Heart right ventricle (tissue), 16 donors: ENCODE data around the gene SMG6. TPM values are rescaled to one million over a fixed set of nuclear protein-coding genes. Genes with fewer than 3 reads are reported as not detected.
A peak's percentile ranks its signal among the peaks of the same experiment; 100 is the strongest.

Source experiments
- ATAC-seq, 8 donors: fragments of 200-7000 bp; cut with Tn5 transposase; one replicate each; pipeline ENCODE4 v1.9.1; 2020; ENCODE audit warnings: mild to moderate bottlenecking in 8 of 8, moderate library complexity in 8 of 8, moderate number of reproducible peaks in 1 of 8
- DNase-seq, 2 donors: peaks; one replicate each; pipeline ENCODE4 v3.0.0-alpha.2; 2020
- H3K27ac ChIP-seq, 10 donors: fragments of 200-600 bp; sonication (generic) in 2 of 10; one replicate each; pipeline versions ENCODE4 v1.5.0 to v1.8.0; 2020 to 2022; ENCODE audit warnings: mild to moderate bottlenecking in 3 of 10
- H3K27me3 ChIP-seq, 7 donors: fragments of 200-600 bp; one replicate each; pipeline ENCODE4 v1.8.0; 2021 to 2022; ENCODE audit warnings: mild to moderate bottlenecking in 2 of 7
- H3K36me3 ChIP-seq, 9 donors: fragments of 200-600 bp; sonication (generic) in 1 of 9; one replicate each; pipeline versions ENCODE4 v1.5.0 to v1.8.0; 2020 to 2022; ENCODE audit warnings: mild to moderate bottlenecking in 2 of 9
- H3K4me1 ChIP-seq, 9 donors: fragments of 200-600 bp; sonication (generic) in 1 of 9; one replicate each; pipeline versions ENCODE4 v1.5.0 to v1.8.0; 2020 to 2022; ENCODE audit warnings: mild to moderate bottlenecking in 4 of 9
- H3K4me3 ChIP-seq, 10 donors: fragments of 200-600 bp; sonication (generic) in 2 of 10; one replicate each; pipeline versions ENCODE4 v1.5.0 to v1.8.0; 2020 to 2022; ENCODE audit warnings: mild to moderate bottlenecking in 7 of 10, moderate library complexity in 2 of 10
- H3K9me3 ChIP-seq, 11 donors: fragments of 200-600 bp in 10 of 11; sonication (generic) in 2 of 11; one replicate each; pipeline versions ENCODE4 v1.5.0 to v1.8.0; 2013 to 2022; ENCODE audit warnings: mild to moderate bottlenecking in 2 of 11, control low read depth in 1 of 11, moderate library complexity in 1 of 11
- CTCF ChIP-seq, 9 donors: fragments of 200-600 bp; sonication (generic) in 2 of 9; IDR thresholded peaks; one replicate each; pipeline versions ENCODE4 v1.5.0 to v1.8.0; 2021 to 2022; ENCODE audit warnings: antibody characterized with exemption in 9 of 9, mild to moderate bottlenecking in 5 of 9, moderate library complexity in 1 of 9
- WGBS, 2 donors: extraction: QIAGEN DNeasy Blood & Tissue Kit; methylation state at CpG; one replicate each; pipeline ENCODE4 v1.1.7; 2013; ENCODE audit warnings: inconsistent platforms in 1 of 2; 5-methylcytosine and 5-hydroxymethylcytosine counted together
- intact Hi-C, 10 donors: fragments of 100-400 bp; cut with DNase I; formaldehyde crosslinking; loops; one replicate each; pipeline versions ENCODE4 v1.11.1 to v1.14.2; 2022
- polyA plus RNA-seq, 2 donors: library from polyadenylated mRNA; stranded (reverse); fragments of 200-250 nt; gene quantifications; one replicate each; pipeline ENCODE4 v1.2.3, GENCODE V29; 2013
- total RNA-seq, 10 donors: library from RNA; stranded (reverse); fragmentation: NEBNext Ultra II Directional in 3 of 10; extraction: Animal tissue kit (Norgen Biotek cat#: 25700) in 3 of 10; gene quantifications; one replicate each; pipeline versions ENCODE4 v1.2.1 to v1.2.4, GENCODE V29; 2021 to 2023
- donor health status: Arrhythmogenic right ventricular cardiomyopathy.
- donor health status: ischemic (EF 13 %, LVEDD 7.1; RV severe dilation, severe dysfunction).
- donor health status: healthy with polysubstance abuse.
- donor health status: DM: no; HTN: yes; CAD: no.
- donor health status: DM: no; HTN: no; CAD: no.
- donor health status: ischemic (EF 25% LVEDD 6.9; RV normal size, moderate dysfunction).
- donor health status: ischemic (EF 25% LVEDD 5.7; RV mildly dilated, moderate dysfunction).
- donor health status: healthy.
- donor health status: DM: yes; HTN: yes; CAD: no.
- donor health status: Ischemic cardiomyopathy.
- donor health status: ischemic (EF 35%, LVEDD 5.7; RV mildly dilated, moderate dysfunction).
- donor health status: nonischemic (EF 11% LVEDD 7.7; RV severe dilation, severe dysfunction).
- donor health status: DM: yes; HTN: yes; CAD: no.
- donor health status: PGD.
- donor health status: ischemic (EF 29% LVEDD 5.4; RV normal size, mild dysfunction).
- donor health status: nonischemic (EF 23%, LVEDD 6.1; RV moderate dilation, normal function).

The SMG6 gene
- total and polyA plus RNA-seq, 12 donors = 13.6 to 28.1 (median 19.6) TPM

GRCh38 chr17:2213291-2213960 is 90.2 kb downstream of the SMG6 start:
- no peak for DNase-seq
- peak overlapping the region; percentile 82 to 97 (median 90) for H3K27ac ChIP-seq
- peaks cover 18 to 77% (median 52%) of the 10 kb centered on the region in 9 donors for H3K4me1 ChIP-seq
- peaks cover 0 to 10% (median 0%) of the 10 kb centered on the region in 9 donors for H3K36me3 ChIP-seq
- no peaks in the 10 kb centered on the region for H3K9me3 ChIP-seq
- no peak for TF ChIP-seq CTCF (IDR thresholded peaks at IDR 0.05)
- peak in 6 of 8 donors; percentile 3 to 35 (median 25) for ATAC-seq
- WGBS, 2 donors = 32 to 44% methylated on average over 11 of the region's 11 CpGs
- peak overlapping the region in 2 of 10 donors; percentile 39 to 46 for H3K4me3 ChIP-seq
- intact Hi-C loops = loop anchor here in 1 of 10 donors (5.0 kb wide), 1 partner anchor 36 kb away; no protein-coding TSS in a partner anchor
- no peaks in the 10 kb centered on the region for H3K27me3 ChIP-seq

- peaks cover 18 to 83% (median 60%) of the 10 kb centered on the region in 9 donors for H3K4me1 ChIP-seq
- no peak for TF ChIP-seq CTCF (IDR thresholded peaks at IDR 0.05)
- no peak overlapping the region for H3K4me3 ChIP-seq
- peak overlapping the region; percentile 72 to 97 (median 90) for H3K27ac ChIP-seq
- H3K27me3 ChIP-seq = no peaks in the 10 kb centered on the region
- intact Hi-C loops = loop anchor here in 1 of 10 donors (5.0 kb wide), 1 partner anchor 35 kb away; no protein-coding TSS in a partner anchor
- DNase-seq = no peak
- WGBS, 2 donors = 63 to 67% methylated on average over 10 of the region's 10 CpGs
- ATAC-seq = peak; percentile 25 to 66 (median 36)
- no peaks in the 10 kb centered on the region for H3K9me3 ChIP-seq
- H3K36me3 ChIP-seq = peaks cover 0 to 17% (median 0%) of the 10 kb centered on the region in 9 donors
Measured at GRCh38 chr17:2212400-2212981, 91.1 kb downstream of the SMG6 start.

DNA sequence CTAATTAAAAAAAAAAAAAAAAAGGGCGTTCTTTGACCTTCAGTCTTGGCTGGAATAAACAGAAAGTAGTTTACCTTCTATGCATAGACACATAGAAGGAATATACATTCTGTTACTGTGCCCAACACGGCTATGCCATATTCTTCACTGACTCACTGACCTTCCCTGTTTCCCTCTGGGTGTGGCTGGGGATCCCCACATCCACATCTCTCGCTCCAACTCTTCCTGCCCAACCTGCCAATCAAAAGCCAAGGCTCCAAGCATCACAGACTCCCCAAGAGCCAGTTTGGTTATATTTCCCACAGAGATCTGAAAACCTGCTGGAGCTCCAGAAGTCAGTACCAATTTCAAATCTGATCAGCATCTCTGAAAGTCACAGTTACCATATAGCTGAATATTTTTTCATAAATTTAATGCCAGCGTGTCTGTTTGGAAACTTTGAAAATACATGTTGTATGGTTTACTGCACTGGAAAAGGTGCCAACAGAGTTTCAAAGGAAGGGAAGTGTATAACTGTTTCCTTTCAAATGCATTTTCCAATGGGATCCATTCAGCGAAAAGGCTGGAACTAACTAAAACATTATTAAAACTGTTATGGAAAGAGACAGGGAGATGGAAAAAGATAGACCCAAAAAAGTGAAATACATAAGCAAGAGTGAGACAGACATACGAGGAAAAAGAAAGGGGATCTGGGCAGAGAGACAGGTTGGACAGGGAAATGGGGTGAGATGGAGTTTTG is 91.8 kb downstream of the SMG6 start:
- intact Hi-C loops = loop anchor here in 1 of 10 donors (5.0 kb wide), 1 partner anchor 35 kb away; no protein-coding TSS in a partner anchor
- WGBS, 2 donors = 89 to 91% methylated on average over 6 of the region's 6 CpGs
- Histone ChIP-seq H3K4me3 (no peak overlapping the region), H3K9me3 (no peaks in the 10 kb centered on the region), H3K36me3 (peaks cover 0 to 17% (median 0%) of the 10 kb centered on the region in 9 donors), H3K4me1 (peaks cover 18 to 83% (median 61%) of the 10 kb centered on the region in 9 donors), H3K27me3 (no peaks in the 10 kb centered on the region), H3K27ac (peak overlapping the region in 9 of 10 donors; percentile 82 to 97 (median 90))
- TF ChIP-seq CTCF (IDR thresholded peaks at IDR 0.05) = no peak
- no peak for ATAC-seq
- DNase-seq = no peak

GRCh38 chr17:2210726-2211125 is 92.9 kb downstream of the SMG6 start:
- 83 to 93% methylated on average over 2 of the region's 2 CpGs for WGBS, 2 donors

More at GRCh38 chr17:2210726-2211125, 92.9 kb downstream of the SMG6 start:
- TF ChIP-seq CTCF (IDR thresholded peaks at IDR 0.05) = no peak
- H3K27ac ChIP-seq = peak overlapping the region in 4 of 10 donors; percentile 41 to 96 (median 81)
- no peak for ATAC-seq
- H3K36me3 ChIP-seq = peaks cover 0 to 17% (median 0%) of the 10 kb centered on the region in 9 donors
- no peaks in the 10 kb centered on the region for H3K27me3 ChIP-seq
- H3K9me3 ChIP-seq = no peaks in the 10 kb centered on the region
- H3K4me1 ChIP-seq = peaks cover 14 to 79% (median 55%) of the 10 kb centered on the region in 9 donors
- intact Hi-C loops = loop anchor here in 1 of 10 donors (5.0 kb wide), 1 partner anchor 33 kb away; no protein-coding TSS in a partner anchor
- DNase-seq = no peak
- no peak overlapping the region for H3K4me3 ChIP-seq
